Chondrocyte (in vitro differentiated cells): Measurements from ENCODE around the gene ALDH4A1. TPM values are rescaled to one million over a fixed set of nuclear protein-coding genes. Genes with fewer than 3 reads are reported as not detected.
A peak's percentile ranks its signal among the peaks of the same experiment; 100 is the strongest.

Experiments
- DNase-seq: peaks from one replicate; pipeline ENCODE4 v3.0.0; 2021; ENCODE audit warnings: mixed read lengths, low spot score
- H3K27ac Mint-ChIP-seq: one replicate; pipeline ENCODE4 v1.8.0; 2021; ENCODE audit warnings: mild to moderate bottlenecking, moderate library complexity, mixed read lengths; ENCODE audit not compliant: unreplicated experiment
- H3K27me3 Mint-ChIP-seq: 2 replicates; pipeline ENCODE4 v1.8.0; 2021; ENCODE audit warnings: low read depth, mixed read lengths
- H3K36me3 Mint-ChIP-seq: 2 replicates; pipeline ENCODE4 v1.8.0; 2021; ENCODE audit warnings: low read depth, mixed read lengths
- H3K4me1 Mint-ChIP-seq: 2 replicates; pipeline ENCODE4 v1.8.0; 2021; ENCODE audit warnings: low read depth, mild to moderate bottlenecking, mixed read lengths
- H3K4me3 Mint-ChIP-seq: one replicate; pipeline ENCODE4 v1.8.0; 2021; ENCODE audit warnings: mild to moderate bottlenecking, moderate library complexity, mixed read lengths; ENCODE audit not compliant: unreplicated experiment
- H3K9me3 Mint-ChIP-seq: 2 replicates; pipeline ENCODE4 v1.8.0; 2021; ENCODE audit warnings: low read depth, mixed read lengths
- total RNA-seq: library from RNA; stranded (reverse); gene quantifications from 3 replicates; pipeline ENCODE4 v1.2.1, GENCODE V29; 2021
- TF ChIP-seq, protein P1 (sequence below): fragments of 200-600 bp; sonication (generic); IDR thresholded peaks from 2 replicates; pipeline ENCODE4 v1.5.0; 2021; ENCODE audit warnings: antibody characterized with exemption, mild to moderate bottlenecking, moderate library complexity

The ALDH4A1 gene
- total RNA-seq, 1 donor from 2014 or later, result 14.2 TPM

DNA sequence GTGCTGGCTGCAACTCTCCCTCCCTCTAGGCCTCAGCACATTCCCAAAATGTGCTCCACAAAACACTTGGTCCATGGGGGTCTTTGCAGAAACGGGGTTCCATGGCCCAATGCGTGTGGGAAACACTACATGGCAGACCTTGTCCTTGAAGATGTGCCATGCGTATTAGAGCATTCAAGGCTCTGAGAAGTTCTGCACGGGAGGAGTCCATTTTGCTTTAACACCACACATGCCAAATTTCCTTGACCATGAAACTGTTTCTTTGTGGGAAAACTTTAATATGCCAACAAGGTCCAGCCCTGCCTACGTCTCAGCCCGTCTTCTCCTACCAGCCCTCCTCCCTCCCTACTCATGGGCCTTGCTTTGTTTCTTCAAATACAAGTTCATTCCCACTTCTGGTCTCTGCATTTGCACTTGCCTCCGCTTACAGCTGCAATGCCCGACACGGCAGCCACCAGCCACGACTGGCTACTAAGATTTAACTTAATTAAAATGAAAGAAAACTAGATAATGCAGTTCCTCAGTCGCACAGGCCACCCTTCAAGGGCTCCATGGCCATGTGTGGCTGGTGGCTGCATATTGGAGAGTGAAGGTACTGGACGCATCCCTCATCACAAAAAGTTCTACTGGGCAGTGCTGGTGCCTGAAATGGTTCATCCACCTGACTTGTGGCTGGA, 23.7 kb downstream of the ALDH4A1 start:
- Mint-ChIP-seq H3K4me3 (no peak overlapping the region), H3K36me3 (peaks cover 7% of the 10 kb centered on the region), H3K27me3 (no peaks in the 10 kb centered on the region), H3K9me3 (no peaks in the 10 kb centered on the region), H3K27ac (no peak overlapping the region), H3K4me1 (no peaks in the 10 kb centered on the region)
- DNase-seq, result no peak
- TF ChIP-seq, protein P1, sequence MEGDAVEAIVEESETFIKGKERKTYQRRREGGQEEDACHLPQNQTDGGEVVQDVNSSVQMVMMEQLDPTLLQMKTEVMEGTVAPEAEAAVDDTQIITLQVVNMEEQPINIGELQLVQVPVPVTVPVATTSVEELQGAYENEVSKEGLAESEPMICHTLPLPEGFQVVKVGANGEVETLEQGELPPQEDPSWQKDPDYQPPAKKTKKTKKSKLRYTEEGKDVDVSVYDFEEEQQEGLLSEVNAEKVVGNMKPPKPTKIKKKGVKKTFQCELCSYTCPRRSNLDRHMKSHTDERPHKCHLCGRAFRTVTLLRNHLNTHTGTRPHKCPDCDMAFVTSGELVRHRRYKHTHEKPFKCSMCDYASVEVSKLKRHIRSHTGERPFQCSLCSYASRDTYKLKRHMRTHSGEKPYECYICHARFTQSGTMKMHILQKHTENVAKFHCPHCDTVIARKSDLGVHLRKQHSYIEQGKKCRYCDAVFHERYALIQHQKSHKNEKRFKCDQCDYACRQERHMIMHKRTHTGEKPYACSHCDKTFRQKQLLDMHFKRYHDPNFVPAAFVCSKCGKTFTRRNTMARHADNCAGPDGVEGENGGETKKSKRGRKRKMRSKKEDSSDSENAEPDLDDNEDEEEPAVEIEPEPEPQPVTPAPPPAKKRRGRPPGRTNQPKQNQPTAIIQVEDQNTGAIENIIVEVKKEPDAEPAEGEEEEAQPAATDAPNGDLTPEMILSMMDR, result no peak

DNA sequence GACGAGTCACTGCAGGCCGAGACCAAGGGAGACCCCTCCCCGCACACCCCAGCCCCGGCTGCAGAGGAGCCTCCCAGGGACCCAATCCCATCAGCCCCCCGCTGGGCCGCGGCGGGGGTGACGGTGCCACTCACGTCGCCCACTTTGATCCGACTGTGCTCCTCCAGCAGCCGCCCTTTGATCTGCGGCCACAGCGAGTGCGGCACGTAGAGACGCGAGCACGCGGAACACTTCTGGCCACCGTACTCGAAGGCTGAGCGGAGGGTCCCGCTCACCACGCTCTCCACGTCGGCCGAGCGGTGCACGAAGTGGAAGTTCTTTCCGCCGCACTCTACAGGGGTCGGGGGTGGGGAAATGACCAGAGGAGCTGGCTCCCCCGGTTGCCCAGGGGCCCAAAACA, 25.1 kb downstream of the ALDH4A1 start:
- no peaks in the 10 kb centered on the region for H3K9me3 Mint-ChIP-seq
- no peak overlapping the region for H3K4me3 Mint-ChIP-seq
- H3K4me1 Mint-ChIP-seq, result no peaks in the 10 kb centered on the region
- H3K27me3 Mint-ChIP-seq, result no peaks in the 10 kb centered on the region
- H3K36me3 Mint-ChIP-seq, result peaks cover 9% of the 10 kb centered on the region
- TF ChIP-seq, protein P1, result no peak
- H3K27ac Mint-ChIP-seq, result no peak overlapping the region
- no peak for DNase-seq

DNA sequence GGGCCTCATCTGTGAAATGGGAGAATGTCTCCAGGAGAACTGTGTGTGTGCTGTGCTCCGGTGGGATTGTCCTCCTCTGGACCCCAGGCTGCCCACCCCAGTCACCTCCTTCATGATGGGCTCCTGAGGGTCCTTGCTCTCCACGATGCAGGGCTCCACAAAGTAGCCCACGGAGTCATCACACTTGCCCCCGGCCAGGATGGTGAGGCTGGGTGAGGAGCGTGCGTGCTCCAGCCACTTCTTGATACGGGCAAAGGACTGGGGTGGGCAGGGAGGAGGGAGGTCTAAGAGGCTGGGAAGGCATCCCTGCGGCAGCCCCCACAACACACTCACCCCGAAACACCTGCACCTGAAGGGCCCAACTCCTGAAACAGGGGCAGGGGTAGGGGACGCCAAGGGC, 26.1 kb downstream of the ALDH4A1 start:
- no peak for DNase-seq
- H3K9me3 Mint-ChIP-seq, result no peaks in the 10 kb centered on the region
- H3K4me3 Mint-ChIP-seq, result no peak overlapping the region
- H3K27ac Mint-ChIP-seq, result no peak overlapping the region
- no peaks in the 10 kb centered on the region for H3K4me1 Mint-ChIP-seq
- peaks cover 5% of the 10 kb centered on the region for H3K36me3 Mint-ChIP-seq
- no peaks in the 10 kb centered on the region for H3K27me3 Mint-ChIP-seq
- TF ChIP-seq, protein P1, result no peak

DNA sequence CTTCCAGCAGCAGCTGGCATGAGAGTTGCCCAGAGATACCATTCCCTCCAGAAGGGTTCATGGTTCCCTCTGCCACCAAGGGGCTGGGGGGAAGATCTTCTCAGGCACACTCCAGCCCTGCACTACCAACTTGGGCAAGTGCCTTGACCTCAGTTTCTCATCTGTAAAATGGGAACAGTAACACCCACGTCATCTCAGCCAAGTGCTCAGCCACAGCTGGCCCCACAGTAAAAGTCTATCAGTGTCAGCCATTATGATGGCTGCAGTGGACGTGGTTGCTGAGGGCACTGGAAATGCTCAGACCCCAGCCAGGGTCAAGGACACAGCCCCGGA, 26.6 kb downstream of the ALDH4A1 start:
- no peak for DNase-seq

DNA sequence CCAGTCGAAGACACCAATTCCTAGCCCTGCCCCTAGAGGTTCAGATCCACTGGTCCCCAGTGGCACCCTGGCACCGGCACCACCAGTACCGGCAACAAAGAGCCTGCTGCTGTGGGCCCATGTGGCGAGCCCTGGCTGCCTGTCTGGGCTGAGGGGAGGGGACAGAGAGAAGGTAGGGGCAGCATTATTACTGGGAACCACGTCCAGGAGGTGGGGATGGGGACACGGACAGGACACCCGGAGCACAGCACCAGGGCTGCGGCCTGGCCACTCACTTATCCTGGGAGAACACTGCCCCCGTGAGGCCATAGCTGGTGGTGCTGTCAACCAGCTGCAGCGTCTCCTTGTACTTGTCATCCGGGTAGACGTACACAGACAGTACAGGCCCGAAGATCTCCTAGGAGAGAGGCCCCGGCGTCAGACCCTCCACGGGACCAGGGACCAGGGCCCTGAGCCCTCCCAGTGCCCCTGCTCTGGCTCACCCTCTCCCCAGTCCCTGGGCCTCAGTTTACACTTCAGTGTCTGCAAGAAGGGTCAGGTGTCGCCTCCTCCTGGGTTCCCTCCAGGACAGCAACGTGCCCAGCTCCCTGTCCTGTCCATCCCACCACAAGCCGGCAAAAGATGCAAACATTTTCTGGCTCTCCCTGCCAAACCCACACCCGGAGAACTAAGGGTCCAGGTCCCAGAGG, 27.1 kb downstream of the ALDH4A1 start:
- Mint-ChIP-seq H3K27me3 (no peaks in the 10 kb centered on the region), H3K4me3 (no peak overlapping the region), H3K36me3 (peaks cover 2% of the 10 kb centered on the region), H3K9me3 (no peaks in the 10 kb centered on the region), H3K27ac (no peak overlapping the region), H3K4me1 (no peaks in the 10 kb centered on the region)
- DNase-seq, result no peak
- TF ChIP-seq, protein P1, result peak; percentile 90

More for the DNA sequence above, 26.6 kb downstream of the ALDH4A1 start:
- Mint-ChIP-seq H3K27me3 (no peaks in the 10 kb centered on the region), H3K9me3 (no peaks in the 10 kb centered on the region), H3K4me3 (no peak overlapping the region), H3K27ac (no peak overlapping the region), H3K36me3 (peaks cover 2% of the 10 kb centered on the region), H3K4me1 (no peaks in the 10 kb centered on the region)
- TF ChIP-seq, protein P1, result no peak
